Bronchial epithelial cell (primary cell): Measurements from ENCODE around the gene FAM185A. TPM values are rescaled to one million over a fixed set of nuclear protein-coding genes. Genes with fewer than 3 reads are reported as not detected.

Source experiments
- DNase-seq: peaks from one replicate; pipeline ENCODE4 v3.0.0-alpha.2; 2010; ENCODE audit warnings: low read depth
- FAIRE-seq: peaks from 2 replicates; lab custom pipeline; 2011; peaks lifted over from hg19 to GRCh38; lab: Jason Lieb, UNC
- H3K27me3 ChIP-seq: 2 replicates; pipeline ENCODE4 v1.5.1; 2011; ENCODE audit warnings: low read length; ENCODE audit not compliant: control insufficient read depth, insufficient read depth
- H3K36me3 ChIP-seq: 2 replicates; pipeline ENCODE4 v1.5.1; 2011; ENCODE audit warnings: low read length; ENCODE audit not compliant: control insufficient read depth, insufficient read depth
- H3K4me3 ChIP-seq: 2 replicates; pipeline ENCODE4 v1.5.1; 2011; ENCODE audit warnings: mild to moderate bottlenecking, low read depth, low read length, control low read depth
- total RNA-seq: library from RNA; depleted of rRNA; stranded (reverse); fragments of >200 nt; gene quantifications from 2 replicates; pipeline ENCODE4 v1.2.1, GENCODE V29; 2014
- TF ChIP-seq, protein P1 (sequence below): IDR thresholded peaks from 2 replicates; pipeline ENCODE4 v1.5.1; 2011; ENCODE audit warnings: mild to moderate bottlenecking, moderate library complexity, low read length, control low read depth, inconsistent platforms; ENCODE audit not compliant: insufficient read depth, severe bottlenecking

Gene FAM185A
- total RNA-seq, 1 donor from 2014 or later: 9.2 TPM

DNA sequence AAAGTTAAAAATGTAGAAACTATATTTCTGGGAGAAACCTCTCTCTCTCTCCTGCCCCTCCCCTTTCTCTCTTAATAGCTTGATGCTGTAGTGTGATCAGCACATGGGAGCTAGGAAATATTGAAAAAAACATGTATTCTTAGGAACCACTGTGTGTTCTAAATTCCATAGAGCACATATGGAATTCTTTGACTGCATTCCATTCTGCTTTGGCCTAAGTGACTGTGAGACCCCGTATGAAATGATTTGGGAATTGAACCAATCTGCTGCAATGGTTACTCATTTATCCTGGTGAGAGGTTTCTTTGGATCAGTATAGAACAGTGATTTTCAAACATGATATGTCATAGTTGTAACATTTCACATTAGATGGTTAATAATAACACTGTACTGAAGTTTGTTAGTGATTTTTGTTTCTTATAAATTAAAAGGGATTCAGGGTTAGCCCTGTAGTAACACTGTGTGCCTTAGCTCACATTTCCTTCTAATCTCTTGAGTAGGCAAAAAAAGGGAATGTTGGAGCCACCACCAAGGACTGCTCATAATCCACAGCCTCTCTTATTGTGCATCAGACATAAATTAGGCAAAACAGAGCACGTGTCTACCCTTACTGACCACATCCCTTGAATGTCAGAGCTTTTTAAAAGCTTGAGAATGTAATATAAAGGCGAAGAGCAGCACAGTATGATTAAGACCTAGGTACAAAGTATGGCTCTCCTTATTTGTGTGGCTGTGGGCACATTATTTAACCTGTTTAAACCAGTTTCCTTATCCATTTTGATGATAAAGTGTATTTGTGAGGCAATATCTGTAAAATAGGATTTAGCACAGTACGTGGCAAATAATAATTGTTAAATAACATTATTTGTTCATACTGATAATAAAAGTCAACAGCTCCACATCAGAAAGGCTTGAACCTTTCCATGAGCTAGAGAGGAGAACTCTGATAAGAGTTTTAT, 69.1 kb downstream of the FAM185A start:
- H3K36me3 ChIP-seq: no peaks in the 10 kb centered on the region
- TF ChIP-seq, protein P1, sequence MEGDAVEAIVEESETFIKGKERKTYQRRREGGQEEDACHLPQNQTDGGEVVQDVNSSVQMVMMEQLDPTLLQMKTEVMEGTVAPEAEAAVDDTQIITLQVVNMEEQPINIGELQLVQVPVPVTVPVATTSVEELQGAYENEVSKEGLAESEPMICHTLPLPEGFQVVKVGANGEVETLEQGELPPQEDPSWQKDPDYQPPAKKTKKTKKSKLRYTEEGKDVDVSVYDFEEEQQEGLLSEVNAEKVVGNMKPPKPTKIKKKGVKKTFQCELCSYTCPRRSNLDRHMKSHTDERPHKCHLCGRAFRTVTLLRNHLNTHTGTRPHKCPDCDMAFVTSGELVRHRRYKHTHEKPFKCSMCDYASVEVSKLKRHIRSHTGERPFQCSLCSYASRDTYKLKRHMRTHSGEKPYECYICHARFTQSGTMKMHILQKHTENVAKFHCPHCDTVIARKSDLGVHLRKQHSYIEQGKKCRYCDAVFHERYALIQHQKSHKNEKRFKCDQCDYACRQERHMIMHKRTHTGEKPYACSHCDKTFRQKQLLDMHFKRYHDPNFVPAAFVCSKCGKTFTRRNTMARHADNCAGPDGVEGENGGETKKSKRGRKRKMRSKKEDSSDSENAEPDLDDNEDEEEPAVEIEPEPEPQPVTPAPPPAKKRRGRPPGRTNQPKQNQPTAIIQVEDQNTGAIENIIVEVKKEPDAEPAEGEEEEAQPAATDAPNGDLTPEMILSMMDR: no peak
- H3K4me3 ChIP-seq: no peak overlapping the region
- no peak for FAIRE-seq
- H3K27me3 ChIP-seq: peaks cover 1% of the 10 kb centered on the region
- no peak for DNase-seq

- FAIRE-seq: no peak
- no peaks in the 10 kb centered on the region for H3K36me3 ChIP-seq
- TF ChIP-seq, protein P1: no peak
- no peak for DNase-seq
- no peak overlapping the region for H3K4me3 ChIP-seq
- peaks cover 1% of the 10 kb centered on the region for H3K27me3 ChIP-seq
Measured at GRCh38 chr7:102819151-102819550, 70.4 kb downstream of the FAM185A start.

- Histone ChIP-seq H3K27me3 (no peaks in the 10 kb centered on the region), H3K4me3 (no peak overlapping the region), H3K36me3 (peaks cover 1% of the 10 kb centered on the region)
- TF ChIP-seq, protein P1: no peak
- FAIRE-seq (no peak), DNase-seq (no peak)
Measured at GRCh38 chr7:102821994-102822747, 73.4 kb downstream of the FAM185A start.

- Histone ChIP-seq H3K4me3 (no peak overlapping the region), H3K27me3 (no peaks in the 10 kb centered on the region), H3K36me3 (peaks cover 1% of the 10 kb centered on the region)
- DNase-seq: peak; percentile 29
- FAIRE-seq: no peak
- TF ChIP-seq, protein P1: no peak
Measured at GRCh38 chr7:102823390-102824119, 74.8 kb downstream of the FAM185A start.

DNA sequence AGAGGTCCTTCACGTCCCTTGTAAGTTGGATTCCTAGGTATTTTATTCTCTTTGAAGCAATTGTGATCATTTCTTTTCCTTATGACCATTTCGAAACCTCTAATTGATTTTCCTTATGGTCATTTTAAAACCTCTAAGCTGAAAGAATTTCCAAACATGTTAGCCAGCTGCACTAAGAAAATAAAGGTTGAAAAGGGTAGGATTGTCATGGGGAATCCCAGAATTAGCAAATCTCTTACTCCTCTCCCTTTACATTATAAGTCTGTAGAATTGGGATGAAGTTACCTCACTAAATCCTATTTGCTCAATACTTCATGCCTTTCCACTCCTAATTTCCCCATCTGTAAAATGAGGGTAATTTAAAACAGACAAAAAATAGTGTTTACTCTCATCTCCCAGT, 79.5 kb downstream of the FAM185A start:
- Histone ChIP-seq H3K27me3 (no peaks in the 10 kb centered on the region), H3K4me3 (no peak overlapping the region), H3K36me3 (peaks cover 1% of the 10 kb centered on the region)
- TF ChIP-seq, protein P1: no peak
- DNase-seq (peak; percentile 15), FAIRE-seq (no peak)
